DOHH2 (cell line): ENCODE data around the gene C1QTNF1.

ENCODE experiments used
- H3F3A ChIP-seq: fragments of 200-600 bp; sonication (generic), shearing (Covaris generic); 2 replicates; pipeline ENCODE4 v1.6.0; 2016; ENCODE audit warnings: antibody characterized with exemption, mild to moderate bottlenecking; ENCODE audit not compliant: control insufficient read depth, insufficient read depth
- H3K27ac ChIP-seq: fragments of 200-600 bp; sonication (generic); 2 replicates; pipeline ENCODE4 v1.5.1; 2014; ENCODE audit warnings: low read depth, mild to moderate bottlenecking, low read length, moderate library complexity
- H3K27me3 ChIP-seq: fragments of 200-600 bp; sonication (generic); 2 replicates; pipeline ENCODE4 v1.6.1; 2014; ENCODE audit warnings: mild to moderate bottlenecking, low read length, mixed read lengths; ENCODE audit not compliant: control insufficient read depth
- H3K36me3 ChIP-seq: fragments of 200-600 bp; sonication (generic); 2 replicates; pipeline ENCODE4 v1.6.1; 2014; ENCODE audit warnings: mild to moderate bottlenecking, low read length, moderate library complexity, mixed read lengths; ENCODE audit not compliant: control insufficient read depth
- H3K4me1 ChIP-seq: fragments of 200-600 bp; sonication (generic); 2 replicates; pipeline ENCODE4 v1.6.1; 2014; ENCODE audit warnings: mild to moderate bottlenecking, low read length, mixed read lengths; ENCODE audit not compliant: control insufficient read depth
- H3K4me2 ChIP-seq: fragments of 200-600 bp; sonication (generic); 2 replicates; pipeline ENCODE4 v1.6.0; 2014; ENCODE audit warnings: mild to moderate bottlenecking, low read length, moderate library complexity
- H3K4me3 ChIP-seq: fragments of 200-600 bp; sonication (generic); 2 replicates; pipeline ENCODE4 v1.5.1; 2014; ENCODE audit warnings: mild to moderate bottlenecking, low read length, mixed read lengths
- H3K79me2 ChIP-seq: fragments of 200-600 bp; sonication (generic); 2 replicates; pipeline ENCODE4 v1.6.1; 2014; ENCODE audit warnings: mild to moderate bottlenecking, low read length, mixed read lengths; ENCODE audit not compliant: control insufficient read depth
- H3K9me2 ChIP-seq: fragments of 200-600 bp; sonication (generic); replicated peaks from 2 replicates; pipeline ENCODE4 v1.6.1; 2014; ENCODE audit warnings: mild to moderate bottlenecking, low read length, mixed read lengths; ENCODE audit not compliant: control insufficient read depth
- H3K9me3 ChIP-seq: fragments of 200-600 bp; sonication (generic); 2 replicates; pipeline ENCODE4 v1.6.1; 2014; ENCODE audit warnings: antibody characterized with exemption, low read length, mixed read lengths; ENCODE audit not compliant: control insufficient read depth, insufficient read depth
- H4K20me1 ChIP-seq: fragments of 200-600 bp; sonication (generic); 2 replicates; pipeline ENCODE4 v1.6.0; 2014; ENCODE audit warnings: low read depth, mild to moderate bottlenecking, antibody characterized with exemption, low read length, moderate library complexity; ENCODE audit not compliant: control insufficient read depth, insufficient read depth
- EZH2phosphoT487 ChIP-seq: fragments of 200-600 bp; sonication (generic); IDR thresholded peaks from 2 replicates; pipeline ENCODE4 v1.6.1; 2017; ENCODE audit warnings: borderline replicate concordance, mild to moderate bottlenecking, antibody characterized with exemption, low read length, moderate library complexity, mixed read lengths
- TF ChIP-seq, protein P1 (sequence below): fragments of 200-600 bp; sonication (generic); IDR thresholded peaks from one replicate; pipeline ENCODE4 v1.5.1; 2014; ENCODE audit warnings: antibody characterized with exemption, mild to moderate bottlenecking, low read depth, low read length; ENCODE audit not compliant: poor library complexity, severe bottlenecking

Gene C1QTNF1

DNA sequence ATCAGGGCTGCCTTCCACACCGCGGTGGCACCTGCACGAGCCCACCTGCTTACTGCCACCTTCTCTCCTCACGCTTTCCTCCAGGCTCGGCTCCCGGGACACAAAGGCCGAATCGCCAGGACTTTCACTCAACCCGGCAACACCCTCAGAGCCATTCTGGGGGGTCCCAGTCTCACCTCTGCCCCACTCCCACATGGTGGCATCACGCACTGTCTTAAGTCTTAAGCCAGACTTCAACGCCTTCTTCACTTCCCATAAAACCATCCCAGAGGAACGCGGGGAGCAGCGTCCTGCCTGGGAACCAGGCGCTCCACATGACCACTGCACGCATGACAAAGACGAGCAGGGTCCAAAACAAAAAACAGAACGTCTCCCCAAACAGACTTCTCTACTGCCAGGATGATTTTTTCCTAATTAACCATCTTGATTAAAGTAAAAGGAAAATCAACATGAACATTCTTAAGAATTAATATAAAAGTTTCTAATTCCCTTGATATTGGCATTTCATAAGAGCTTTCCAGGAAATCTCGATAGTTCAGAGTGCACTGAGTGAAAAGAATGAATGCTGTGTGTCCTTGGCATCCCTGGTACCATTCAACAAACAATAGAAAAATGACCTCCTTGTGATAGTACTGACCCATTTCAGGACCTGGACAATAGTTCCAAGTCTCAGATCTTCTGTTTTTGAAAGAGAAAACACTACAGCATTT, 17.0 kb upstream of the C1QTNF1 start:
- H4K20me1 ChIP-seq = peaks cover 6% of the 10 kb centered on the region
- no peak for TF ChIP-seq EZH2phosphoT487
- TF ChIP-seq, protein P1, sequence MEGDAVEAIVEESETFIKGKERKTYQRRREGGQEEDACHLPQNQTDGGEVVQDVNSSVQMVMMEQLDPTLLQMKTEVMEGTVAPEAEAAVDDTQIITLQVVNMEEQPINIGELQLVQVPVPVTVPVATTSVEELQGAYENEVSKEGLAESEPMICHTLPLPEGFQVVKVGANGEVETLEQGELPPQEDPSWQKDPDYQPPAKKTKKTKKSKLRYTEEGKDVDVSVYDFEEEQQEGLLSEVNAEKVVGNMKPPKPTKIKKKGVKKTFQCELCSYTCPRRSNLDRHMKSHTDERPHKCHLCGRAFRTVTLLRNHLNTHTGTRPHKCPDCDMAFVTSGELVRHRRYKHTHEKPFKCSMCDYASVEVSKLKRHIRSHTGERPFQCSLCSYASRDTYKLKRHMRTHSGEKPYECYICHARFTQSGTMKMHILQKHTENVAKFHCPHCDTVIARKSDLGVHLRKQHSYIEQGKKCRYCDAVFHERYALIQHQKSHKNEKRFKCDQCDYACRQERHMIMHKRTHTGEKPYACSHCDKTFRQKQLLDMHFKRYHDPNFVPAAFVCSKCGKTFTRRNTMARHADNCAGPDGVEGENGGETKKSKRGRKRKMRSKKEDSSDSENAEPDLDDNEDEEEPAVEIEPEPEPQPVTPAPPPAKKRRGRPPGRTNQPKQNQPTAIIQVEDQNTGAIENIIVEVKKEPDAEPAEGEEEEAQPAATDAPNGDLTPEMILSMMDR = no peak
- peaks cover 7% of the 10 kb centered on the region for H3K36me3 ChIP-seq
- H3K27ac ChIP-seq = no peak overlapping the region
- no peaks in the 10 kb centered on the region for H3K27me3 ChIP-seq
- H3K4me3 ChIP-seq = no peak overlapping the region
- H3K9me2 ChIP-seq = no peaks in the 10 kb centered on the region
- peaks cover 64% of the 10 kb centered on the region for H3K79me2 ChIP-seq
- no peak overlapping the region; the same call in 1 of the 2 replicates for H3K4me2 ChIP-seq
- H3F3A ChIP-seq = no peaks in the 10 kb centered on the region
- peaks cover 18% of the 10 kb centered on the region for H3K4me1 ChIP-seq
- no peaks in the 10 kb centered on the region for H3K9me3 ChIP-seq

DNA sequence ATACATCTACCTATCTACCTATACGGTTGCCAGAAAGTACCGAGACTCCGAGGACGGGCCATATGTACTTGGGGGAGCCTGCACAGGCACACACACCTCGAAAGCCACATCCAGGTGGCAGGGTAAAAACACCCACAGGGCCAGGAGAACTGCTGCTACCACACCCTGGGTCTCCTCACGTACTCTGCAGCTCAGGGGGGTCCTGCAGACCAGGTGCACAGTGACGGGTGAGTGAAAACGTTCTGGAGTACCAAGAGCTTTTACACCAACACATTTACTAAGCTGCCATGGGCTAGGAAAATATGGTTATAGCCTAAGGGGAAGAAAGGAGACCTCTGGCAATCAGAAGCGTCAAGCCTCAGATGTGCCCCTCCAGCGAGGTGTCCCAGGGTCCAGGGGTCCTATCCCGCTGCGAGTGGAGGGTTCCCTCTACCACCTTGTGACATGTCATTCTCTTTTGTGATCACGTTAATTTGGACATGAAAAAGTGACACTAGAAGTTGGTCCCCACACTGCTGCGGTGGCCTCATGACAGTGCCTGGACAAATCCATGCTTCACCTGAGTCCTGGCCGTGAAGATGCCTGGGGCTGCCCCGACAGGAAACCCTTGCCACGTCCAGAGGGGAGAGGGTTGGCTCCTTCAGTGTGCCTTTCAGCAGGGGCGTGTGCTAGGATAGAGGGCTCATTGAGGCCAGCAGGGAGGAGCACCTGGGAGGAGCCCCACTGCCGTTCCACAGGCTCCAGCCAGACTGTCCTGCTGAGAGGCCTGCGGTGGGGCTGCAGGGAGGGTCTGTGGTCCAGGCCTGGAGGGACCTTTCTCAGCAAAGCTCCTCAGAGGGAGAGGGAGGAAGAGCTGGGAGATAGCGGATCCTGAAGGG, 16.2 kb upstream of the C1QTNF1 start:
- Histone ChIP-seq H3K4me3 (peak overlapping the region; percentile 76), H3F3A (no peaks in the 10 kb centered on the region), H3K27ac (no peak overlapping the region), H3K4me1 (peaks cover 18% of the 10 kb centered on the region), H4K20me1 (peaks cover 6% of the 10 kb centered on the region), H3K9me2 (no peaks in the 10 kb centered on the region), H3K79me2 (peaks cover 56% of the 10 kb centered on the region), H3K4me2 (peak overlapping the region; percentile 77), H3K9me3 (no peaks in the 10 kb centered on the region), H3K36me3 (peaks cover 7% of the 10 kb centered on the region), H3K27me3 (peaks cover under 1% of the 10 kb centered on the region; the same call in 1 of the 2 replicates)
- no peak for TF ChIP-seq EZH2phosphoT487
- TF ChIP-seq, protein P1 = no peak

DNA sequence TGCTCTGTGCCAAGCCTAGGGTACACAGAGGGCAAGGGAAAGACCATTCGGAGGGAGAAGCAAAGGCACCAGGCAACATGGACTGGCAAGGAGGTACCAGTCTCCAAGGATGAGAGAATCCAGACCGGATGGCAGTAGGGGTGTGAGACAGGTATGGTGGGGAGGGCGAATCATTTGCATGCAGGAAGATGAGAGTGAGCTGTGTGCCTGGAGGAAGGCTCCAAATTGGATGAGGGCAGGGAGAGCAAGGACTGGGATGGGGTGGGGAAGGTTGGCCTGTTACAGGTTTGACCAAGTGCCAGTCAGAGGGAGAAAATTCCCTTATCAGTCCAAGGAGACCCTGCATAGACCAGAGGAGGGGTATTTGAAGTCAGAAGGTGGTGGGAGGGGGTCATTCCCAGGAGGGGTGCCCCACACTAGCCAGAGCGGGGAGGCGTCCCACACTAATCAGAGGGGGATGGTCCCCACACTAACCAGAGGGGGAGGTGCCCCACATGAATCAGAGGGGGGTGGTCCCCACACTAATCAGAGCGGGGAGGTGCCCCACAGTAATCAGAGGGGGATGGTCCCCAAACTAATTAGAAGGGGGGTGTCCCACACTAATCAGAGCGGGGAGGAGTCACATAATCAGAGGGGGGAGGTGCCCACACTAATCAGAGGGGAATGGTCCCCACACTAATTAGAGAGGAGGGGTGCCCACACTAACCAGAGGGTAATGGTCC, 15.1 kb upstream of the C1QTNF1 start:
- Histone ChIP-seq H3K9me3 (peaks cover 1% of the 10 kb centered on the region; the same call in 1 of the 2 replicates), H3K79me2 (peaks cover 45% of the 10 kb centered on the region), H3K4me1 (peaks cover 18% of the 10 kb centered on the region), H3K4me2 (peak overlapping the region; percentile 77), H3K27ac (no peak overlapping the region), H3F3A (no peaks in the 10 kb centered on the region), H3K36me3 (peaks cover 7% of the 10 kb centered on the region), H3K9me2 (no peaks in the 10 kb centered on the region), H3K4me3 (peak overlapping the region; percentile 76), H4K20me1 (peaks cover 6% of the 10 kb centered on the region), H3K27me3 (peaks cover 5% of the 10 kb centered on the region)
- TF ChIP-seq, protein P1 = no peak
- TF ChIP-seq EZH2phosphoT487 = no peak
